Measurements from ENCODE around the gene GPRIN3. TPM values are rescaled to one million over a fixed set of nuclear protein-coding genes. Genes with fewer than 3 reads are reported as not detected.

GPRIN3 gene
- total and polyA plus RNA-seq, 2 experiments from 2014 or later = 0.74 to 3.2 TPM

GRCh38 chr4:89197920-89198319, 109.7 kb downstream of the GPRIN3 start (continued):
- no peak for TF ChIP-seq ZNF462 (CRISPR knock-in tag; IDR thresholded peaks at IDR 0.05)

GRCh38 chr4:89196745-89197144, 110.9 kb downstream of the GPRIN3 start:
- H4K20me1 ChIP-seq (replicated peaks; ENCODE audit: insufficient read depth) = no peaks in the 10 kb centered on the region
- H3K4me1 Mint-ChIP-seq = peaks cover 16% of the 10 kb centered on the region; the same call in 2 of the 3 replicates
- H3K27ac ChIP-seq (ENCODE audit: low read depth) = no peak overlapping the region
- TF ChIP-seq CTCF (conservative IDR thresholded peaks at IDR 0.05; ENCODE audit: low read depth in 2 of 2) = no peak
- TF ChIP-seq REST (IDR thresholded peaks at IDR 0.05; ENCODE audit: unreplicated experiment) = no peak
- TF ChIP-seq CREB1 (CRISPR knock-in tag; IDR thresholded peaks at IDR 0.05; ENCODE audit: low read depth) = no peak
- TF ChIP-seq ZNF331 (CRISPR knock-in tag; IDR thresholded peaks at IDR 0.05; ENCODE audit: low read depth) = no peak
- TF ChIP-seq ETS1 (IDR thresholded peaks at IDR 0.05) = no peak
- no peak for TF ChIP-seq POLR2AphosphoS5 (IDR thresholded peaks at IDR 0.05; ENCODE audit: low read depth)
- no peak for TF ChIP-seq EZH2 (IDR thresholded peaks at IDR 0.05; ENCODE audit: low read depth, unreplicated experiment)
- TF ChIP-seq EZH2phosphoT487 (IDR thresholded peaks at IDR 0.05; ENCODE audit: unreplicated experiment) = no peak
- TF ChIP-seq STAT1 (IDR thresholded peaks at IDR 0.05; ENCODE audit: unreplicated experiment) = no peak
- no peak for TF ChIP-seq ZNF114 (CRISPR knock-in tag; IDR thresholded peaks at IDR 0.05)
- no peak for TF ChIP-seq NANOG (IDR thresholded peaks at IDR 0.05; ENCODE audit: borderline replicate concordance)
- peaks cover 9% of the 10 kb centered on the region; the same call in 1 of the 2 replicates for H3K4me1 ChIP-seq (ENCODE audit: insufficient read depth)
- H3F3A ChIP-seq (replicated peaks; ENCODE audit: low read depth) = no peaks in the 10 kb centered on the region
- H3K4me3 Mint-ChIP-seq = no peak overlapping the region
- no peak overlapping the region for H3K4me3 ChIP-seq
- no peak overlapping the region for H2AFZ ChIP-seq
- H3K27me3 Mint-ChIP-seq (ENCODE audit: insufficient read depth, low read depth, poor library complexity) = no peaks in the 10 kb centered on the region
- no peaks in the 10 kb centered on the region for H3K27me3 ChIP-seq (ENCODE audit: insufficient read depth)
- no peaks in the 10 kb centered on the region for H3K36me3 Mint-ChIP-seq (ENCODE audit: low read depth)
- H3K4me2 ChIP-seq = 0 out of 2 replicates have a peak overlapping the region, but pooled peaks have one; percentile 8
- no peaks in the 10 kb centered on the region for H3K9me3 Mint-ChIP-seq
- DNase-seq (ENCODE audit: low spot score) = peak; percentile 18
- ATAC-seq = no peak; the same call in 2 of the 3 replicates
- H3K36me3 ChIP-seq (ENCODE audit: insufficient read depth) = no peaks in the 10 kb centered on the region; the same call in 1 of the 2 replicates
- peak overlapping the region; percentile 82 for H3K27ac Mint-ChIP-seq
- no peaks in the 10 kb centered on the region for H3K9me2 ChIP-seq (ENCODE audit: insufficient read depth)
- H3K79me2 ChIP-seq (replicated peaks; ENCODE audit: insufficient read depth) = no peaks in the 10 kb centered on the region

Measured in GM23338 (cell line).